HG03565 (cell line): ENCODE results near the gene C13orf46.

Experiments used
- ATAC-seq: cut with Tn5 transposase; IDR thresholded peaks from one replicate; pipeline ENCODE4 v1.9.1; 2021; ENCODE audit warnings: mild to moderate bottlenecking, moderate library complexity; ENCODE audit not compliant: unreplicated experiment

C13orf46 gene

DNA sequence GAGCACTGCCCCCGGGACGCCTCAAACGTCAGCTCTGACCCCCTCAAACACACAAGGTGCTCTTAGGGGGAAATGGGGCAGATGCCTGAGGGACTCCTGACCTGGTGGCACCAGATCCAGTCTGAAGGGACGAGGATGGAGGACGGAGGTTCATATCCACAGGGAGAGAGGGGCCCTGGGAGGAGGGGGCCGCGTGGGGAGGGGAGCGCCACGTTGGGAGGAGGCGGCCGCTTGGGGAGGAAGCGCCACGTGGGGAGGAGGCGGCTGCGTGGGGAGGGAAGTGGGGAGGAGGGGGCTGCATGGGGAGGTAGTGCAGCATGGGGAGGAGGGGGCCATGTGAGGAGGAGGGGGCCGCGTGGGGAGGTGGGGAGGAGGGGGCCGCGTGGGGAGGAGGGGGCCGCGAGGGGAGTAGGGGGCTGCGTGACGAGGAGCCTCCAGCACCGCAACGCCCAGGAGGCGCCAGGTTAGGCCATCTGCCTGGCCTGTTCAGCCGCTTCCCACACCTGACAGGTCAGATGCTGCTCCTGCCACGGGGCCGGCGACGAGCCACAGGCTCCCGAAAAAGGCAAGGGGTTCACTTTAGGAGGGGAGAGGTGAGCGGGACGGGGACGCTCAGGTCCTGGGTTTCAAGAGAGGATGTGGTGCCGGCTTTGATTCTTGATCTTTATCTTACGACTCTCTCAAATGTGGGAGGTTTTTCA, 36.7 kb upstream of the C13orf46 start:
- ATAC-seq = no peak

- ATAC-seq = no peak
These were observed 35.9 kb upstream of the C13orf46 start for GRCh38 chr13:114009590-114010400.

- no peak for ATAC-seq
These were observed 35.2 kb upstream of the C13orf46 start for GRCh38 chr13:114008964-114009589.

GRCh38 chr13:114007566-114007965, 33.7 kb upstream of the C13orf46 start:
- ATAC-seq = no peak

DNA sequence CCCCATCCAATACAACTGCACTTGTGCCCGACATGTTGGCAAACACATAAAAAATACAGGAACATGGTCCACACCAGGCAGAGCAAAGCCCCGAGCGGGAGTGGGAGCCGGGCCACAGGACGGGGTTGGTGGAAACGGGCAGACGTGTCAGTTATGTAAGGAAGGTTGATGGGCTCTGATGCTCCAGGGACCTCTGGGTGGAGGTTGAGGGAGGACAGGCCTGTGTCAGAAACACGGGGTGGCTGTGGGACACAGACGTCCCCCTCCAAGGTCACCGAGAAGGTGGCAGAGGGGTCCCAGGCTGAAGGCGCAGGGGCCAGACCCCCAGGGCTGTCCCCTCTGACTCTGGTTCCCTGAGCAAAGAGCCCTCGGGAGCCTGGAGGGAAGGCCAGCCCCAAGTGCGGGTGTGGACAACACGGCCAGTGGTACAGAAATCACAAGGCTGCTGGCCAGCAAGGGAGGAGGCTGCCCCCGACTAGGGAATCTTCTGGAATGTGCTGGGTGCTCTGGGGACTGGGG, 31.4 kb upstream of the C13orf46 start:
- ATAC-seq = no peak

DNA sequence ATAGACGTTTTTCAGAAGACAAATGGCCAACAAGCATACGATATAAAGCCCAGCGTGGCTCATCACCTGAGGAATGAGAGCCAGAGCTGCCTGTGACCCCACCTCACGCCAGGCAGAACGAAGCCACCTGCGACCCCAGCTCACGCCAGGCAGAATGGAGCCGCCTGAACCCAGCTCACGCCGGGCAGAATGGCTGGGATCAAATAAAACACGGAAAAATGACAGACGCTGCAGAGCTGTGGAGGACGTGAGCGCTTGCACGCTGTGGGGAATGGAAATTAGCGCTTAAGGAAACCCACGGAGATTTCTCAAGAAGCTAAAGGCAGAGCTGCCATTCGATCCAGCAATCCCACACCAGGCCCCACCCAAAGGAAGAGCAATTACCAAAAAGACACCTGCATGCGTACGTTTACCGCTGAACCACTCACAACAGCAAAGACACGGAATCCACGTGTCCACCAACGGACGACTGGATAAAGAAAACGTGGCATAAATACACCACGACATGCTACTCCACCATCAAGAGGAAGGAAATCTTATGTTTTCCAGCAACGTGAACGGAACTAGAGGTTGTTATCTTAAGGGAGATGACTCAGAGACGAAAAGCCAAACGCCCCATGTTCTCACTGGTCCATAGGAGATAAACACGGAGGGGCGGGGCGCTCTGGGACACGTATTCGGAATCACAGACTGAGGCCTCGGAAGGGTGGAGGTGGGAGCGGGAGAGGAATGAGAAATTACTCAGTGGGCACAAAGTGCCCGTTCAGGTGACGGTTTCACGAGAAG, 30.7 kb upstream of the C13orf46 start:
- ATAC-seq = no peak

GRCh38 chr13:114002771-114003321, 29.0 kb upstream of the C13orf46 start:
- no peak for ATAC-seq

DNA sequence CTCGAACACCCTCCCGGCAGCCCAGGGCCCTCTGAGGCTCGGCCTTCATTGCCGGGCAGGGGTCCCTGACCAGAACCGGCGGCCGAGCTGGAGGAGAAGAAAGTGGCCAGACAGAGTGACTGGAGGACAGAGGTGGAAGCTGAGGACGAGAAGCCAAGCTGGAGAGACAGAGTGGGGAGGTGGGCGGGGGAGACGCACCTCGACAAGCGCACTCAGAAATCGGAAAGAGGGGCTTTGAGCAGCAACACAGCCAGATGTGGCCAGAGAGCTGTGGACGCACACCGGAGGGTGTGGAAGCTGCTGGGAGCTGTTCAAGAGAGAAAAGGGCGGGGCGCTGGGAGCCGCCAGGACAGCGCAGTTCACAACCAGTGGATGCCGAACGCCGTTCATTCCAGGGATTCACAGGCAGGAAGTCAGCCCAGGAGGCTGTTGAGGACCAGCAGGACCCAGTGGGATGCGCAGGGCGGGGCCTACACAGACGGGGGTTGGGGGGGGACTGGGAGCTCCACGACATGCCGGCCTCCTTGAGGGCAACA, 28.2 kb upstream of the C13orf46 start:
- ATAC-seq = no peak

- ATAC-seq = no peak
These were observed 27.6 kb upstream of the C13orf46 start for GRCh38 chr13:114001331-114002008.

- no peak for ATAC-seq
These were observed 26.5 kb upstream of the C13orf46 start for GRCh38 chr13:114000151-114001040.

DNA sequence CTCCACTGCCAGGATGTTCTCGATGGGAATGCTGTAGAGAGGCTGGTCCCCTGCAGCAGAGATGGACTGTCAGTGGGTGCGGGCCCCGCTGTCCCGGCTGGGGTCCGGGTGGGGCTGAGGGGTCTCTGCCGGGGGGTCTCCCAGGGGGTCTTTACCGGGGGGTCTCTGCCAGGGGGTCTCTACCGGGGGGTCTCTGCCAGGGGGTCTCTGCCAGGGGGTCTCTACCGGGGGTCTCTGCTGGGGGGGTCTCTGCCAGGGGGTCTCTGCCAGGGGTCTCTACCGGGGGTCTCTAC, 25.7 kb upstream of the C13orf46 start:
- no peak for ATAC-seq

DNA sequence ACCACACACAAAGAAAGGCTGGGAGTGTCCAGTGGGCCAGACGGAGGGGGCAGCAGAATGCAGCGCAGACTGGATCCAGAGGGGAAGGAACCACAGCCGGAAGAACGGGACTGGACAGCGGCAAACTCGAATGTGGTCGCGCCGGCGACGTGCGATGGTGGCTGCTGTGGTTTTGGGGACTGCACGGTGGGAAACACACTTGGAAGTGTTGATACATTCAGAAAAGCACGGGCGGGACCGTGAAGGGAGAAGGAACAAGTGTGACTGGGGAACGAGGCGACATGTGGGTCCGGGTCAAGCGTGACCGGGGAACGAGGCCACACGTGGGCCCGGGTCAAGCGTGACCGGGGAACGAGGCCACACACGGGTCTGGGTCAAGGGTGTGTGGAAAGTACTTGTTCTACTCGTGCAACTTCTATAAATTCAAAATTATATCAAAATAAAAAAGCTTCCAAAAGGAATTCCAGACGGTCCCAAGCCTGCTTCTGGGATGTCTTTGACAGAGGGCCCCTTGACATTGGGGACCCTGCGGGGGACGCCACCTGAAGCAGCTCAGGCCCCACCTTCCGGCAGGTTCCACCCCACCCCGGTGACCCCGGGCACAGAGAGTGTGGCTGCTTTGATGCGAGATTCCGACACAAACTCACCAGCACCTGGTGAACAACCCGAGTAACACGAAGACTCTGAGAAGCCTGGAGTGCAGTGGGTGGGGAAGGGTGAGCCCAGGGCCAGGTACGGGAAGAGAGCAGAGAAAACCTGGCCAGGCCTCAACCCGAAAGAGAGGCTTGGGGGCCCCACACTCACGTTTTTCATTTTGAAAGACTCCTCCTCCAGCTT, 25.1 kb upstream of the C13orf46 start:
- no peak for ATAC-seq

GRCh38 chr13:113997845-113998751, 24.2 kb upstream of the C13orf46 start:
- no peak for ATAC-seq

- no peak for ATAC-seq
These were observed 23.3 kb upstream of the C13orf46 start for GRCh38 chr13:113996912-113997745.

GRCh38 chr13:113996081-113996911, 22.4 kb upstream of the C13orf46 start:
- ATAC-seq = no peak
